ENCODE measurements around the gene STX1B. TPM values are rescaled to one million over a fixed set of nuclear protein-coding genes. Genes with fewer than 3 reads are reported as not detected.

Gene STX1B
- total RNA-seq, 2 experiments from 2014 or later: 0.47 to 2.1 TPM

- no peak overlapping the region for H3K27ac ChIP-seq (ENCODE audit: low read depth, low read length, poor library complexity, severe bottlenecking)
- H3K4me2 ChIP-seq (ENCODE audit: low read length): no peak overlapping the region
- ChIA-PET CTCF (ENCODE audit: unreplicated experiment) (interaction anchor here (0.6 kb wide), 1 partner anchor 32 kb away, joined by 3 read pairs; no protein-coding TSS in a partner anchor), POLR2A (interaction anchor here (1.3 kb wide), 1 partner anchor 11 kb away, joined by 4 read pairs; no protein-coding TSS in a partner anchor)
- no peak for DNase-seq (ENCODE audit: low spot score)
- H3K9me3 ChIP-seq (ENCODE audit: low read length): no peaks in the 10 kb centered on the region
- no peak overlapping the region for H2AFZ ChIP-seq (ENCODE audit: low read length)
- H4K20me1 ChIP-seq (ENCODE audit: insufficient read depth, low read length): no peaks in the 10 kb centered on the region
- TF ChIP-seq EZH2phosphoT487 (IDR thresholded peaks at IDR 0.05; ENCODE audit: borderline replicate concordance, low read depth, low read length): no peak
- TF ChIP-seq, protein P1, sequence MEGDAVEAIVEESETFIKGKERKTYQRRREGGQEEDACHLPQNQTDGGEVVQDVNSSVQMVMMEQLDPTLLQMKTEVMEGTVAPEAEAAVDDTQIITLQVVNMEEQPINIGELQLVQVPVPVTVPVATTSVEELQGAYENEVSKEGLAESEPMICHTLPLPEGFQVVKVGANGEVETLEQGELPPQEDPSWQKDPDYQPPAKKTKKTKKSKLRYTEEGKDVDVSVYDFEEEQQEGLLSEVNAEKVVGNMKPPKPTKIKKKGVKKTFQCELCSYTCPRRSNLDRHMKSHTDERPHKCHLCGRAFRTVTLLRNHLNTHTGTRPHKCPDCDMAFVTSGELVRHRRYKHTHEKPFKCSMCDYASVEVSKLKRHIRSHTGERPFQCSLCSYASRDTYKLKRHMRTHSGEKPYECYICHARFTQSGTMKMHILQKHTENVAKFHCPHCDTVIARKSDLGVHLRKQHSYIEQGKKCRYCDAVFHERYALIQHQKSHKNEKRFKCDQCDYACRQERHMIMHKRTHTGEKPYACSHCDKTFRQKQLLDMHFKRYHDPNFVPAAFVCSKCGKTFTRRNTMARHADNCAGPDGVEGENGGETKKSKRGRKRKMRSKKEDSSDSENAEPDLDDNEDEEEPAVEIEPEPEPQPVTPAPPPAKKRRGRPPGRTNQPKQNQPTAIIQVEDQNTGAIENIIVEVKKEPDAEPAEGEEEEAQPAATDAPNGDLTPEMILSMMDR (conservative IDR thresholded peaks at IDR 0.05; ENCODE audit: low read length): no peak
- no peak overlapping the region for H3K4me3 ChIP-seq (ENCODE audit: low read depth, low read length, poor library complexity, severe bottlenecking)
- intact Hi-C loops (cut with micrococcal nuclease; ENCODE audit: unreplicated experiment): no loop called here
- no peaks in the 10 kb centered on the region for H3K4me1 ChIP-seq (ENCODE audit: insufficient read depth, low read length, poor library complexity, severe bottlenecking)
- H3K9me2 ChIP-seq (ENCODE audit: insufficient read depth, low read length): no peaks in the 10 kb centered on the region
- peaks cover 8% of the 10 kb centered on the region; the same call in 1 of the 2 replicates for H3K36me3 ChIP-seq (ENCODE audit: insufficient read depth, low read length)
- BruUV-seq (replicated peaks): no TSS peak
- no peaks in the 10 kb centered on the region for H3K79me2 ChIP-seq (ENCODE audit: insufficient read depth, low read depth, low read length)
Observed at GRCh38 chr16:30991052-30991451, 19.4 kb downstream of the STX1B start.

GRCh38 chr16:30990105-30990504 is 20.3 kb downstream of the STX1B start:
- TF ChIP-seq, protein P1 (conservative IDR thresholded peaks at IDR 0.05; ENCODE audit: low read length): no peak
- no peak for TF ChIP-seq EZH2phosphoT487 (IDR thresholded peaks at IDR 0.05; ENCODE audit: borderline replicate concordance, low read depth, low read length)
- ChIA-PET POLR2A (interaction anchor here (1.3 kb wide), 1 partner anchor 12 kb away, joined by 4 read pairs; no protein-coding TSS in a partner anchor), CTCF (ENCODE audit: unreplicated experiment) (no interaction called here)
- H3K36me3 ChIP-seq (ENCODE audit: insufficient read depth, low read length): peaks cover 18% of the 10 kb centered on the region
- intact Hi-C loops (cut with micrococcal nuclease; ENCODE audit: unreplicated experiment): no loop called here
- no peaks in the 10 kb centered on the region for H3K79me2 ChIP-seq (ENCODE audit: insufficient read depth, low read depth, low read length)
- no peaks in the 10 kb centered on the region for H4K20me1 ChIP-seq (ENCODE audit: insufficient read depth, low read length)
- no peaks in the 10 kb centered on the region for H3K4me1 ChIP-seq (ENCODE audit: insufficient read depth, low read length, poor library complexity, severe bottlenecking)
- H2AFZ ChIP-seq (ENCODE audit: low read length): no peak overlapping the region
- no peaks in the 10 kb centered on the region for H3K9me2 ChIP-seq (ENCODE audit: insufficient read depth, low read length)
- no TSS peak for BruUV-seq (replicated peaks)
- no peak overlapping the region for H3K4me3 ChIP-seq (ENCODE audit: low read depth, low read length, poor library complexity, severe bottlenecking)
- no peak for DNase-seq (ENCODE audit: low spot score)
- no peak overlapping the region for H3K4me2 ChIP-seq (ENCODE audit: low read length)
- H3K9me3 ChIP-seq (ENCODE audit: low read length): no peaks in the 10 kb centered on the region
- no peak overlapping the region for H3K27ac ChIP-seq (ENCODE audit: low read depth, low read length, poor library complexity, severe bottlenecking)

GRCh38 chr16:30989469-30990047 is 20.9 kb downstream of the STX1B start:
- Histone ChIP-seq H3K79me2 (ENCODE audit: insufficient read depth, low read depth, low read length) (no peaks in the 10 kb centered on the region), H3K4me3 (ENCODE audit: low read depth, low read length, poor library complexity, severe bottlenecking) (no peak overlapping the region), H3K4me2 (ENCODE audit: low read length) (no peak overlapping the region), H3K27ac (ENCODE audit: low read depth, low read length, poor library complexity, severe bottlenecking) (no peak overlapping the region), H4K20me1 (ENCODE audit: insufficient read depth, low read length) (no peaks in the 10 kb centered on the region), H2AFZ (ENCODE audit: low read length) (no peak overlapping the region), H3K36me3 (ENCODE audit: insufficient read depth, low read length) (peaks cover 21% of the 10 kb centered on the region), H3K4me1 (ENCODE audit: insufficient read depth, low read length, poor library complexity, severe bottlenecking) (no peaks in the 10 kb centered on the region), H3K9me3 (ENCODE audit: low read length) (no peaks in the 10 kb centered on the region), H3K9me2 (ENCODE audit: insufficient read depth, low read length) (no peaks in the 10 kb centered on the region)
- ChIA-PET CTCF (ENCODE audit: unreplicated experiment) (no interaction called here), POLR2A (interaction anchor here (1.3 kb wide), 1 partner anchor 13 kb away, joined by 4 read pairs; no protein-coding TSS in a partner anchor)
- TF ChIP-seq, protein P1 (conservative IDR thresholded peaks at IDR 0.05; ENCODE audit: low read length): no peak
- TF ChIP-seq EZH2phosphoT487 (IDR thresholded peaks at IDR 0.05; ENCODE audit: borderline replicate concordance, low read depth, low read length): no peak
- no TSS peak for BruUV-seq (replicated peaks)
- no peak for DNase-seq (ENCODE audit: low spot score)
- intact Hi-C loops (cut with micrococcal nuclease; ENCODE audit: unreplicated experiment): loop anchor here (5.0 to 10.0 kb wide), 2 partner anchors 305 to 453 kb away; partner anchors contain the start of gene ZNF843
